Upper lobe of left lung (tissue), 4 donors: ENCODE data around the gene TPSG1.

Experiments used
- POLR2A ChIP-seq, 4 donors: fragments of 450-650 bp; IDR thresholded peaks; one replicate each; pipeline ENCODE4 v1.5.1; 2016 to 2017; ENCODE audit warnings: antibody characterized with exemption in 4 of 4, mild to moderate bottlenecking in 2 of 4
- POLR2AphosphoS5 ChIP-seq, 2 donors: sonication (generic); formaldehyde crosslinking; IDR thresholded peaks; one replicate each; pipeline ENCODE4 v1.5.1; 2017; ENCODE audit warnings: antibody characterized with exemption in 2 of 2
- TF ChIP-seq, protein P1 (sequence below), 6 experiments: fragments of 450-650 bp in 4 of 6; fragments of 200-600 bp in 2 of 6; sonication (generic) in 2 of 6; IDR thresholded peaks; one replicate each; pipeline ENCODE4 v1.5.1; 2016 to 2019; ENCODE audit warnings: antibody characterized with exemption in 6 of 6

DNA sequence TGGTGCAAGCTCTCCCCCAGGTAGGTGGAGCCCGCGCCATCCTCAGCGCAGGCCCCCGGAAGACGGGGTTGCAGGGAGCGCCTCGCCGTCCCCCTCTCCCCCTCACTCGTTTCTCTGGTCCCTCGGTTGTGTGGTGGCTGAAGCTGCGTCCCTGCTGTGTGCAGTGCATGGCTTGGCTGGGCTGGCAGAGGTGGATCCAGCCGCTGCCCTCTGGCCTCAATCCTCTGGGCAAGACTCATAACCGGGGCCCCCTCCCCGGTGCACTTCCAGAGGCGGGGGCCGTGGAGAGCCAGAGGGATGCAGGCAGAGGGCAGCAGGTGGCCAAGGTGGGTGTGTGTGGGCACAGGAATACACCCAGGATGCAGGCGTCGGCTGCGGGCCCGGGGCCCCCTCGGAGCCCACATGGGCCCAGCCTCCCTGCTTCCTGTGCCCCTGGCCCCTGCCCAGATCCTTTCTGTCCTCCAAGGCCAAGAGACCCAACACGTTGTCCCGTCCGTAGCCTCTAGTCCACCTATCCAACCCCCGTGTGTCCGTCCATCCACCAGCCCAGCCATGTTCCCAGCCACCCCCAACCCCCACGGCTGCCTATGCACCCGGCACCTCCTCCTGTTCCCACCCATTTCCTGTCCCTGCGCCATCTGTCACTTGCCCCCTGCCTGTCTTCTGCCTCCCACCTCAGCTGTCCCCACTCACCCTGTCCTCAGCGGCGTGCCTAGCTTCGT is 9.3 kb downstream of the TPSG1 start:
- TF ChIP-seq POLR2AphosphoS5 (IDR thresholded peaks at IDR 0.05) (no peak), POLR2A (IDR thresholded peaks at IDR 0.05) (no peak)
- TF ChIP-seq, protein P1, sequence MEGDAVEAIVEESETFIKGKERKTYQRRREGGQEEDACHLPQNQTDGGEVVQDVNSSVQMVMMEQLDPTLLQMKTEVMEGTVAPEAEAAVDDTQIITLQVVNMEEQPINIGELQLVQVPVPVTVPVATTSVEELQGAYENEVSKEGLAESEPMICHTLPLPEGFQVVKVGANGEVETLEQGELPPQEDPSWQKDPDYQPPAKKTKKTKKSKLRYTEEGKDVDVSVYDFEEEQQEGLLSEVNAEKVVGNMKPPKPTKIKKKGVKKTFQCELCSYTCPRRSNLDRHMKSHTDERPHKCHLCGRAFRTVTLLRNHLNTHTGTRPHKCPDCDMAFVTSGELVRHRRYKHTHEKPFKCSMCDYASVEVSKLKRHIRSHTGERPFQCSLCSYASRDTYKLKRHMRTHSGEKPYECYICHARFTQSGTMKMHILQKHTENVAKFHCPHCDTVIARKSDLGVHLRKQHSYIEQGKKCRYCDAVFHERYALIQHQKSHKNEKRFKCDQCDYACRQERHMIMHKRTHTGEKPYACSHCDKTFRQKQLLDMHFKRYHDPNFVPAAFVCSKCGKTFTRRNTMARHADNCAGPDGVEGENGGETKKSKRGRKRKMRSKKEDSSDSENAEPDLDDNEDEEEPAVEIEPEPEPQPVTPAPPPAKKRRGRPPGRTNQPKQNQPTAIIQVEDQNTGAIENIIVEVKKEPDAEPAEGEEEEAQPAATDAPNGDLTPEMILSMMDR (IDR thresholded peaks at IDR 0.05): no peak
